B cell (primary cell): ENCODE measurements around the gene AGAP1.
"Not testable (repeated sequence)": the region's sequence is repeated elsewhere in the genome, so short reads cannot be mapped to it uniquely, and the experiment has no call there.

Source experiments
- EZH2 ChIP-seq: IDR thresholded peaks from 2 replicates; pipeline ENCODE4 v1.6.1; 2012; ENCODE audit warnings: borderline replicate concordance, low read depth, mild to moderate bottlenecking, moderate library complexity, low read length; ENCODE audit not compliant: insufficient read depth, poor library complexity, severe bottlenecking
- TF ChIP-seq, protein P1 (sequence below): fragments of 200-600 bp; IDR thresholded peaks from one replicate; pipeline ENCODE4 v1.8.0; 2022; ENCODE audit warnings: antibody characterized with exemption, mild to moderate bottlenecking

DNA sequence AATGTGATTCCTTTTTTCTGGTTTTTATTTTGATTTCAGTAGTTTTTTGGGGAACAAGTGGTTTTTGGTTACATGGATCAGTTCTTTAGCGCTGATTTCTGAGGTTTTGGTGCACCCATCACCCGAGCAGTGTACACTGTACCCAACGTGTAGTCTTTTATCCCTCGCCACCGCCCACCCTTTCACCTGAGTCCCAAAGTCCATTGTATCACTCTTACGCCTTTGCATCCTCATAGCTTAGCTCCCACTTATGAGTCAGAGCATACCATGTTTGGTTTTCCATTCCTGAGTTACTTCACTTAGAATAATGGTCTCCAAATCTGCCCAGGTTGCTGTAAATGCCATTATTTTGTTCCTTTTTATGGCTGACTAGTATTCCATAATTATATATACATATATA, 453.2 kb downstream of the AGAP1 start:
- TF ChIP-seq EZH2, result not testable (repeated sequence)
- TF ChIP-seq, protein P1, sequence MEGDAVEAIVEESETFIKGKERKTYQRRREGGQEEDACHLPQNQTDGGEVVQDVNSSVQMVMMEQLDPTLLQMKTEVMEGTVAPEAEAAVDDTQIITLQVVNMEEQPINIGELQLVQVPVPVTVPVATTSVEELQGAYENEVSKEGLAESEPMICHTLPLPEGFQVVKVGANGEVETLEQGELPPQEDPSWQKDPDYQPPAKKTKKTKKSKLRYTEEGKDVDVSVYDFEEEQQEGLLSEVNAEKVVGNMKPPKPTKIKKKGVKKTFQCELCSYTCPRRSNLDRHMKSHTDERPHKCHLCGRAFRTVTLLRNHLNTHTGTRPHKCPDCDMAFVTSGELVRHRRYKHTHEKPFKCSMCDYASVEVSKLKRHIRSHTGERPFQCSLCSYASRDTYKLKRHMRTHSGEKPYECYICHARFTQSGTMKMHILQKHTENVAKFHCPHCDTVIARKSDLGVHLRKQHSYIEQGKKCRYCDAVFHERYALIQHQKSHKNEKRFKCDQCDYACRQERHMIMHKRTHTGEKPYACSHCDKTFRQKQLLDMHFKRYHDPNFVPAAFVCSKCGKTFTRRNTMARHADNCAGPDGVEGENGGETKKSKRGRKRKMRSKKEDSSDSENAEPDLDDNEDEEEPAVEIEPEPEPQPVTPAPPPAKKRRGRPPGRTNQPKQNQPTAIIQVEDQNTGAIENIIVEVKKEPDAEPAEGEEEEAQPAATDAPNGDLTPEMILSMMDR, result not testable (repeated sequence)
